ENCODE measurements around the gene AFF3. TPM values are rescaled to one million over a fixed set of nuclear protein-coding genes. Genes with fewer than 3 reads are reported as not detected.

AFF3 gene, protein sequence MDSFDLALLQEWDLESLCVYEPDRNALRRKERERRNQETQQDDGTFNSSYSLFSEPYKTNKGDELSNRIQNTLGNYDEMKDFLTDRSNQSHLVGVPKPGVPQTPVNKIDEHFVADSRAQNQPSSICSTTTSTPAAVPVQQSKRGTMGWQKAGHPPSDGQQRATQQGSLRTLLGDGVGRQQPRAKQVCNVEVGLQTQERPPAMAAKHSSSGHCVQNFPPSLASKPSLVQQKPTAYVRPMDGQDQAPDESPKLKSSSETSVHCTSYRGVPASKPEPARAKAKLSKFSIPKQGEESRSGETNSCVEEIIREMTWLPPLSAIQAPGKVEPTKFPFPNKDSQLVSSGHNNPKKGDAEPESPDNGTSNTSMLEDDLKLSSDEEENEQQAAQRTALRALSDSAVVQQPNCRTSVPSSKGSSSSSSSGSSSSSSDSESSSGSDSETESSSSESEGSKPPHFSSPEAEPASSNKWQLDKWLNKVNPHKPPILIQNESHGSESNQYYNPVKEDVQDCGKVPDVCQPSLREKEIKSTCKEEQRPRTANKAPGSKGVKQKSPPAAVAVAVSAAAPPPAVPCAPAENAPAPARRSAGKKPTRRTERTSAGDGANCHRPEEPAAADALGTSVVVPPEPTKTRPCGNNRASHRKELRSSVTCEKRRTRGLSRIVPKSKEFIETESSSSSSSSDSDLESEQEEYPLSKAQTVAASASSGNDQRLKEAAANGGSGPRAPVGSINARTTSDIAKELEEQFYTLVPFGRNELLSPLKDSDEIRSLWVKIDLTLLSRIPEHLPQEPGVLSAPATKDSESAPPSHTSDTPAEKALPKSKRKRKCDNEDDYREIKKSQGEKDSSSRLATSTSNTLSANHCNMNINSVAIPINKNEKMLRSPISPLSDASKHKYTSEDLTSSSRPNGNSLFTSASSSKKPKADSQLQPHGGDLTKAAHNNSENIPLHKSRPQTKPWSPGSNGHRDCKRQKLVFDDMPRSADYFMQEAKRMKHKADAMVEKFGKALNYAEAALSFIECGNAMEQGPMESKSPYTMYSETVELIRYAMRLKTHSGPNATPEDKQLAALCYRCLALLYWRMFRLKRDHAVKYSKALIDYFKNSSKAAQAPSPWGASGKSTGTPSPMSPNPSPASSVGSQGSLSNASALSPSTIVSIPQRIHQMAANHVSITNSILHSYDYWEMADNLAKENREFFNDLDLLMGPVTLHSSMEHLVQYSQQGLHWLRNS (N-terminal part only)
- total RNA-seq, result 10 to 100 TPM in 4 of 5 donors, 1 to 10 TPM in 1; 9.9 to 23.5 (median 11.5) TPM
- 9.4 TPM for total RNA-seq (2013)
- 1.1 to 17.3 (median 9.0) reads per million in 29 experiments for total RNA-seq

GRCh38 chr2:100142393-100142792 lies at the start of gene AFF3:
AFF3 (minus strand) TSS chr2:100142590; CDS start chr2:100104454, 38,136 bp downstream.
- H3K36me3 ChIP-seq (ENCODE audit: control insufficient read depth in 2 of 2, extremely low read depth in 1 of 2, insufficient read depth in 1 of 2, low read length in 1 of 2), result peaks cover 0 to under 1% of the 10 kb centered on the region in 2 donors
- ATAC-seq (replicated peaks in 1 of 4) (peak; percentile 75 to 88 (median 86)), DNase-seq (peak in 33 of 35 experiments; percentile 4 to 59 (median 24))
- Mint-ChIP-seq H3K27me3 (no peaks in the 10 kb centered on the region), H3K36me3 (peaks cover 2% of the 10 kb centered on the region), H3K4me1 (peaks cover 50 to 67% (median 64%) of the 10 kb centered on the region in 3 donors), H3K4me3 (peak within 1 kb of the TSS; percentile 81 to 91 (median 91)), H3K9me3 (peaks cover 0 to 10% (median 0%) of the 10 kb centered on the region in 3 donors), H3K27ac (peak within 1 kb of the TSS; percentile 94 to 95)
- CTCF ChIA-PET, result no interaction called here
- H3K9me3 ChIP-seq, result no peaks in the 10 kb centered on the region
- H3K27ac ChIP-seq (ENCODE audit: low read length), result peak within 1 kb of the TSS; percentile 37
- H3K4me1 ChIP-seq (ENCODE audit: control insufficient read depth in 1 of 2, extremely low read depth in 1 of 2, insufficient read depth in 2 of 2, low read length in 2 of 2), result peaks cover 25 to 46% of the 10 kb centered on the region in 2 experiments
- POLR2A ChIA-PET, result no interaction called here
- peak within 1 kb of the TSS; percentile 47 to 80 for H3K4me3 ChIP-seq (ENCODE audit: control insufficient read depth in 1 of 2, extremely low read depth in 1 of 2, low read length in 1 of 2)
- peaks cover 0 to 3% of the 10 kb centered on the region in 2 experiments for H3K27me3 ChIP-seq (replicated peaks in 1 of 2; ENCODE audit: control insufficient read depth in 2 of 2, extremely low read depth in 1 of 2, insufficient read depth in 2 of 2, low read length in 1 of 2)
- 6% methylated on average over 4 of the region's 11 CpGs for WGBS (ENCODE audit: insufficient coverage)

- no peak overlapping the region for H3K27ac Mint-ChIP-seq
- WGBS (ENCODE audit: insufficient coverage), result 100% methylated on average over 4 of the region's 6 CpGs
- no peak overlapping the region for H3K27ac ChIP-seq (ENCODE audit: low read length)
- no peak overlapping the region for H3K4me3 Mint-ChIP-seq
- no peaks in the 10 kb centered on the region for H3K36me3 Mint-ChIP-seq
- no peaks in the 10 kb centered on the region for H3K36me3 ChIP-seq (ENCODE audit: control insufficient read depth in 2 of 2, extremely low read depth in 1 of 2, insufficient read depth in 1 of 2, low read length in 1 of 2)
- H3K4me1 Mint-ChIP-seq, result no peaks in the 10 kb centered on the region
- no peaks in the 10 kb centered on the region for H3K9me3 ChIP-seq
- no peak for ATAC-seq (replicated peaks in 1 of 4)
- no peaks in the 10 kb centered on the region for H3K4me1 ChIP-seq (ENCODE audit: control insufficient read depth in 1 of 2, extremely low read depth in 1 of 2, insufficient read depth in 2 of 2, low read length in 2 of 2)
- DNase-seq, result no peak
- no peaks in the 10 kb centered on the region for H3K9me3 Mint-ChIP-seq
- H3K4me3 ChIP-seq (ENCODE audit: control insufficient read depth in 1 of 2, extremely low read depth in 1 of 2, low read length in 1 of 2), result no peak overlapping the region
- H3K27me3 Mint-ChIP-seq, result no peaks in the 10 kb centered on the region
- no peaks in the 10 kb centered on the region for H3K27me3 ChIP-seq (replicated peaks in 1 of 2; ENCODE audit: control insufficient read depth in 2 of 2, extremely low read depth in 1 of 2, insufficient read depth in 2 of 2, low read length in 1 of 2)
- ChIA-PET CTCF (no interaction called here), POLR2A (interaction anchor here in 1 of 2 donors (0.6 kb wide), 1 partner anchor 55 kb away, joined by 3 read pairs; no protein-coding TSS in a partner anchor)
Observed at GRCh38 chr2:100189387-100189786, 47.0 kb upstream of the AFF3 start.

DNA sequence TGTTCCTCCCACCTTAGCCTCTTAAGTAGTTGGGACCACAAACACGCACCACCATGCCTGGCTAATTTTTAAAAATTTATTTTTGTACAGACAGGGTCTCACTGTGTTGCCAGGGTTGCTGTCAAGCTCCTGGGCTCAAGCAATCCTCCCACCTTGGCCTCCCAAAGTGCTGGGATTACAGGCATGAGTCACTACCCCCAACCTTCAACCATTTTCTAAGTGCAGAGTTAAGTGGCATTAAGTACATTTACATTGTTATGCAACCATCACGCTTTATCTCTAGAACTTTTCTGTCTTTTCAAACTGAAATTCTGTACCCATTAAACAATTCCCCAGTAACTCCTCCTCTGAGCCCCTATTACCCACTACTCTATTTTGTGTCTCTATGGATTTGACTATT lies 45.9 kb upstream of the AFF3 start:
- H3K4me3 ChIP-seq (ENCODE audit: control insufficient read depth in 1 of 2, extremely low read depth in 1 of 2, low read length in 1 of 2), result no peak overlapping the region
- ATAC-seq (replicated peaks in 1 of 4), result no peak
- H3K4me3 Mint-ChIP-seq, result no peak overlapping the region
- H3K9me3 Mint-ChIP-seq, result no peaks in the 10 kb centered on the region
- H3K4me1 ChIP-seq (ENCODE audit: control insufficient read depth in 1 of 2, extremely low read depth in 1 of 2, insufficient read depth in 2 of 2, low read length in 2 of 2), result no peaks in the 10 kb centered on the region
- H3K27me3 ChIP-seq (replicated peaks in 1 of 2; ENCODE audit: control insufficient read depth in 2 of 2, extremely low read depth in 1 of 2, insufficient read depth in 2 of 2, low read length in 1 of 2), result no peaks in the 10 kb centered on the region
- no peak for DNase-seq
- no peaks in the 10 kb centered on the region for H3K4me1 Mint-ChIP-seq
- CTCF ChIA-PET, result interaction anchor here in 1 of 2 donors (0.7 kb wide), 1 partner anchor 632 kb away, joined by 4 read pairs; no protein-coding TSS in a partner anchor
- 90% methylated on average over 2 of the region's 2 CpGs for WGBS (ENCODE audit: insufficient coverage)
- no peaks in the 10 kb centered on the region for H3K36me3 ChIP-seq (ENCODE audit: control insufficient read depth in 2 of 2, extremely low read depth in 1 of 2, insufficient read depth in 1 of 2, low read length in 1 of 2)
- H3K27me3 Mint-ChIP-seq, result no peaks in the 10 kb centered on the region
- no peaks in the 10 kb centered on the region for H3K36me3 Mint-ChIP-seq
- H3K27ac ChIP-seq (ENCODE audit: low read length), result no peak overlapping the region
- POLR2A ChIA-PET, result no interaction called here
- H3K27ac Mint-ChIP-seq, result no peak overlapping the region
- H3K9me3 ChIP-seq, result no peaks in the 10 kb centered on the region

GRCh38 chr2:100186126-100186525 lies 43.7 kb upstream of the AFF3 start:
- ChIA-PET CTCF (no interaction called here), POLR2A (no interaction called here)
- no peak for DNase-seq
- no peak overlapping the region for H3K27ac ChIP-seq (ENCODE audit: low read length)
- H3K27me3 ChIP-seq (replicated peaks in 1 of 2; ENCODE audit: control insufficient read depth in 2 of 2, extremely low read depth in 1 of 2, insufficient read depth in 2 of 2, low read length in 1 of 2), result no peaks in the 10 kb centered on the region
- Mint-ChIP-seq H3K27ac (no peak overlapping the region), H3K27me3 (no peaks in the 10 kb centered on the region), H3K9me3 (no peaks in the 10 kb centered on the region), H3K4me1 (no peaks in the 10 kb centered on the region), H3K4me3 (no peak overlapping the region), H3K36me3 (no peaks in the 10 kb centered on the region)
- WGBS (ENCODE audit: insufficient coverage), result 100% methylated on average over 6 of the region's 8 CpGs
- no peaks in the 10 kb centered on the region for H3K9me3 ChIP-seq
- ATAC-seq (replicated peaks in 1 of 4), result no peak
- no peak overlapping the region for H3K4me3 ChIP-seq (ENCODE audit: control insufficient read depth in 1 of 2, extremely low read depth in 1 of 2, low read length in 1 of 2)
- no peaks in the 10 kb centered on the region for H3K4me1 ChIP-seq (ENCODE audit: control insufficient read depth in 1 of 2, extremely low read depth in 1 of 2, insufficient read depth in 2 of 2, low read length in 2 of 2)
- no peaks in the 10 kb centered on the region for H3K36me3 ChIP-seq (ENCODE audit: control insufficient read depth in 2 of 2, extremely low read depth in 1 of 2, insufficient read depth in 1 of 2, low read length in 1 of 2)

DNA sequence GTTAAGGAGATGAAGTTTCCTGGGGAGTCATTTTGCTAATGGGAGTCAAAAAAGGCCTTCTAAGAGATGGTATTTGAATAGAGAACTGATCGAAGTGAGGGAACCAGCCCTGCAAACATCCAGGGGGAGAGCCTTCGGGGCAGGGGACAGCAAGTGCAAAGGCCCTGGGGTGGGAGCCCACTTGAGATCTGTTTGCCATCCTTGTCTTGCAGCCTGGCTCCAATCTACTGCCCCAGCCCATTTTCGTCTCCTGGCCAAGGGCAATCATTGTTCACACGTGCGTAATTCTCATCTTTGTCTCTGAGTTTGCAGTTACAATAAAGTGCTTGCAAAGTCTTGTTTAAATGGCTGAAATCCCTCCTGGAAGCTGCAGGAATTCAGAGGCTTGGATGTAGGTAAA lies 43.1 kb upstream of the AFF3 start:
- H3K36me3 ChIP-seq (ENCODE audit: control insufficient read depth in 2 of 2, extremely low read depth in 1 of 2, insufficient read depth in 1 of 2, low read length in 1 of 2), result no peaks in the 10 kb centered on the region
- Mint-ChIP-seq H3K27me3 (no peaks in the 10 kb centered on the region), H3K9me3 (no peaks in the 10 kb centered on the region), H3K4me3 (no peak overlapping the region), H3K4me1 (no peaks in the 10 kb centered on the region), H3K27ac (no peak overlapping the region), H3K36me3 (no peaks in the 10 kb centered on the region)
- no peaks in the 10 kb centered on the region for H3K27me3 ChIP-seq (replicated peaks in 1 of 2; ENCODE audit: control insufficient read depth in 2 of 2, extremely low read depth in 1 of 2, insufficient read depth in 2 of 2, low read length in 1 of 2)
- H3K27ac ChIP-seq (ENCODE audit: low read length), result no peak overlapping the region
- no peaks in the 10 kb centered on the region for H3K4me1 ChIP-seq (ENCODE audit: control insufficient read depth in 1 of 2, extremely low read depth in 1 of 2, insufficient read depth in 2 of 2, low read length in 2 of 2)
- CTCF ChIA-PET, result no interaction called here
- 90% methylated on average over 5 of the region's 5 CpGs for WGBS (ENCODE audit: insufficient coverage)
- POLR2A ChIA-PET, result no interaction called here
- no peak overlapping the region for H3K4me3 ChIP-seq (ENCODE audit: control insufficient read depth in 1 of 2, extremely low read depth in 1 of 2, low read length in 1 of 2)
- H3K9me3 ChIP-seq, result no peaks in the 10 kb centered on the region
- ATAC-seq (replicated peaks in 1 of 4) (no peak), DNase-seq (no peak)

DNA sequence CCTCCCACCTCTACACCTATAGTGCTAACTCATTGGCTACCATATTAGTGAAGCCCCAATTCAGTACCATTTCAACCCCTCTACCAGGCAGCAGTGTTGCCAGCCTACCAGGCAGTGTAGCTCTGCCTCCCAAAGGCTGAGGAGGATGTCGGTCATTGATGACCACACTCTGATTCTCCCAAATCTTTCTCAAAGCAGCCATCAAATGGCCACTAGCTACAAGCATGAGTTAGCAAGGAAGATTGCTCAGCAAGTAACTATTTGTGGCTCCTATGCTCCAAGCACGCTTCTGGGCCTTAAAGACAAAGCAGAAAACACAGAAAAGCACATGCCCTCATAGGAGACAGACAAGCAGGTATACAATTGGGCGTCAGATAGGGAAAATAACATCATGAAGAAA lies 42.7 kb upstream of the AFF3 start:
- H3K27me3 ChIP-seq (replicated peaks in 1 of 2; ENCODE audit: control insufficient read depth in 2 of 2, extremely low read depth in 1 of 2, insufficient read depth in 2 of 2, low read length in 1 of 2), result no peaks in the 10 kb centered on the region
- Mint-ChIP-seq H3K4me3 (no peak overlapping the region), H3K27me3 (no peaks in the 10 kb centered on the region), H3K9me3 (no peaks in the 10 kb centered on the region), H3K36me3 (no peaks in the 10 kb centered on the region), H3K27ac (no peak overlapping the region), H3K4me1 (no peaks in the 10 kb centered on the region)
- ChIA-PET POLR2A (no interaction called here), CTCF (no interaction called here)
- H3K27ac ChIP-seq (ENCODE audit: low read length), result no peak overlapping the region
- WGBS (ENCODE audit: insufficient coverage), result 81% methylated on average over 2 of the region's 3 CpGs
- DNase-seq (no peak), ATAC-seq (replicated peaks in 1 of 4) (no peak)
- H3K4me3 ChIP-seq (ENCODE audit: control insufficient read depth in 1 of 2, extremely low read depth in 1 of 2, low read length in 1 of 2), result no peak overlapping the region
- no peaks in the 10 kb centered on the region for H3K4me1 ChIP-seq (ENCODE audit: control insufficient read depth in 1 of 2, extremely low read depth in 1 of 2, insufficient read depth in 2 of 2, low read length in 2 of 2)
- H3K9me3 ChIP-seq, result no peaks in the 10 kb centered on the region
- H3K36me3 ChIP-seq (ENCODE audit: control insufficient read depth in 2 of 2, extremely low read depth in 1 of 2, insufficient read depth in 1 of 2, low read length in 1 of 2), result no peaks in the 10 kb centered on the region

Data from T-cell (primary cell).